NCI-H774 (cell line): Measurements from ENCODE around the gene MDFI.
"Not testable (repeated sequence)": the region's sequence is repeated elsewhere in the genome, so short reads cannot be mapped to it uniquely, and the experiment has no call there.

Experiments used
- DNase-seq: peaks from one replicate; lab custom pipeline; 2025; lab: John Stamatoyannopoulos, UW

Gene MDFI

DNA sequence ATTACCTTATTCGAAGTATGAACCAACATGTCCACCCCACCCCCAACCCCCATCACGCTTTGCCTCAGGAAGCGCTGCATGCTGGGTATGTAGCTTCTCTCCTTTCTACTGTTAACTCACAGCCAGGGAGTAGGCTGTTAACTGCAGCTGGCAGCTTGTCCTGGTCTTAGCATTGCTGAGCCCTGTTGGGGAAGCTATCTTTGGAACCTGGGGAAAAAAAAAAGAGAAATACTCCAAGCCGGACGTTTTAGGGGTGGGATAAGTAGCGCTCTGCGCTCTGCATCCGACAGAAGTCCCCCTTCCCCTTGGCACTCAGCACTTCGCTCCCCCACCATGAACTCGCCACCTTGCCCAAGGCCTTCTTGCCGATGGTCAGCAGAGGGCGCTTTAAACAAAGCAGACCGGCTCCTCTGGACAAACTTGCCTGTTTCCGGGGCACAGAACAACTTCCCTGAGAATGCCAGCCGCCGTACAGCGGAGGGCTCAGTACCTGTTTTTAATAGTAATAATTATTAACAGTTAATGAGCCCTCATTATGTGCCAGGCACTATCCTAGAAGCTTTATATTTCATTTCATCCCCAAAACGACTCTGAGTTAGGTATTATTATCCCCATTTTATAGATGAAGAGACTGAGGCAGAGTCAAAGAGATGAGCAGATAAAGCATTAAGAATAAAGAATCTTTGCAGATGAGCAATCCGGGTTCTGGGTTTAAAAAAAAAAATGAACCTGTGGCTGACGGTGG lies 35.2 kb upstream of the MDFI start:
- DNase-seq, result peak; percentile 79

DNA sequence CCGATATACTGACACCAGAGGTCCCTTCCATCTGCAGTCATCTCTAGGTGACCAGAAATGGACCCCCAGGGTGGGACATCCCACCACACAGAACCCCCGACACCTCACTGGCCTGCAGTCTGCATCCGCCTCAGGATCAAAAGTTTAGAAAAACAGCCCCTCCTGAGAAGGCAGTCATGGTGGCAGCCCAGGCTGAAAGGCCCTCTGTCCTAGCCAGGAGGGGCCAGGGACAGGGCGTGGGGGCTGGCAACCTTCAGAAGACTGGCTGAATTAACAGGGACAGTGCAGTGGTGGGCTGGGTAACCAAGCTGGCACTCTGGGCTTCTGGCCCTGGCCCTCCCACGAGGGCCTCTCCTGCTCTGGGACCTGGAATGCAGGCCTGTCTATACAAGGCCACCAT lies 34.3 kb upstream of the MDFI start:
- DNase-seq, result no peak

DNA sequence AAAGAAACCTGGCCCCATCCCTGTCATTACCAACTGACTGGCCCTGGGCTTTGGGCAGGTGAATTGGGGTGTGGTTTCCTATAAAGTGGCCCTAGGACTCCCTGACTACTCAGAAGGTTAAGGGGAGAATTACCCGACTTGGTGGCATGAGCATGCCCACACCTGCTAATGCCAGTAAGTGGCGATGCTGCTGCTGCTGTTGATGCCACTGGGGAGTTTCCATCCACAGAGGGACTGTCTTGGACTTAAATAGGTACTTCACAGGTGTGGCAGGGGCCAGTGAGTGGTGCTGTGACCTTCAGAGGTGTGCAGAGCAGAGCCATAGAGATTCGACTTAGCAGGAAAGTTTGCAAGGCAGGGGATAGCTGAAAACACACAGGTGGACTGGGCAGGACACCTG lies 32.6 kb upstream of the MDFI start:
- DNase-seq, result no peak

DNA sequence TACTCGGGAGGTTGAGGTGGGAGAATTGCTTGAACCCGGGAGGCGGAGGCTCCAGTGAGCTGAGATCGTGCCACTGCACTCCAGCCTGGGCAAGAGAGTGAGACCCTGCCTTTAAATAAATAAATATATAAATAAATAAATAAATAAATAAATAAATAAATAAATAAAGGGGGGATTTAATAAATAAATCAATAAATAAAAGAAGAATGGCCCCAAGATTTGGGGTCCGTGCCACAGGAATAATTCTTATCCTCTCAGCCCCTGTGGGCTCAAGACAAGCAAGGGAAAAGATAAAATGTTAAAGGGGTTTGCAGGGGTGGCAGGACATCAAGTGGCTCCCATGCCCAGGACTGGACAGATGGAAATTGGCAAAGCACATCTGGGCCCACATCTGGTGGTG lies 31.2 kb upstream of the MDFI start:
- DNase-seq, result no peak

DNA sequence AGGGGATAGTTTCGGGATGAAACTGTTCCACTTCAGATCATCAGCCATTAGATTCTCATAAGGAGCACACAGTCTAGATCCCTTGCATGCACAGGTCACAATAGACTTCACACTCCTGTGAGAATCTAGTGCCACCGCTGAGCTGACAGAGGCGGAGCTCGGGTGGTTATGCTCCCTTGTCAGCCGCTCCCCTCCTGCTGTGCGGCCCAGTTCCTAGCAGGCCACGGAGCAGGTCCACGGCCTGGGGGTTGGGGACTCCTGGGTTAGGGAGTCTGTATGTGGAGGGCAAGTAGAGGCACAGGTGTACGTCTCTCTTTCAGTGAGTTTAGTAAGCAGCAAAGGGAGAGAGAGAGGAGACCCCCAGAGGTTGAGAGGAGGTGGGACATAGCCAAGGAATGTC lies 30.5 kb upstream of the MDFI start:
- DNase-seq, result no peak

DNA sequence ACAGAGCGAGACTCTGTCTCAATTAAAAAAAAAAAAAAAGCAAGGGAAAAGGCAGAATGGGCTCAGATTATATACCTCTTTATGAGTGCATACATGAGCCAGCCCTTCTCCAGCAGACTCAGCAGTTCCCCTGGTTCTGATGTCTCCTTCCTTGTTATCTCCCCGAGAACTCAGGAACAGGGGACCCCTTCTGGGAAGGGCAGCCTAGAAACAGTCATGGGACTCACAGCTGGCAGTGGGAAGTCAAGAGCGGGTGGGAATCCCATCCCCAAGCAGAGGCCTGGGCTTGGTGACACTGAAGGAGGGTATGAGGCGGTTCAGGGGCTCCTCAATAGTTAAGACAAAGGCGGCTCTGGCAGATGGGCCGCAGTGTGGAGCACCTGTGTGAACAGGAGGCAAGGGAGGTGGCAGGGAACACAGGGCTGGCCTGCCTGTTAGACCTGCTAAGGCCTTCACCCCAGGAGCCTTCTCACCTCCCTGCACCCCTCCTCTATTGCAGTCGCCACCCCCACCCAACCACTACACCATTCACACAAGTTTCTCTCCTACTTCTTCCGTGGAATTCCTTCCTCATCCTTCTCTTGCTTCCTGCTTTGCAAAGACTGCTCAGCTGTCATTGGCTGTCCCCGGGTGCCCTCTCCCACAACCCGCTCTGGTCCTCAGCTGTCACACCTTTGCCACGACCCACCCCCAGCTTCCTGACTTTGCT lies 29.7 kb upstream of the MDFI start:
- no peak for DNase-seq

DNA sequence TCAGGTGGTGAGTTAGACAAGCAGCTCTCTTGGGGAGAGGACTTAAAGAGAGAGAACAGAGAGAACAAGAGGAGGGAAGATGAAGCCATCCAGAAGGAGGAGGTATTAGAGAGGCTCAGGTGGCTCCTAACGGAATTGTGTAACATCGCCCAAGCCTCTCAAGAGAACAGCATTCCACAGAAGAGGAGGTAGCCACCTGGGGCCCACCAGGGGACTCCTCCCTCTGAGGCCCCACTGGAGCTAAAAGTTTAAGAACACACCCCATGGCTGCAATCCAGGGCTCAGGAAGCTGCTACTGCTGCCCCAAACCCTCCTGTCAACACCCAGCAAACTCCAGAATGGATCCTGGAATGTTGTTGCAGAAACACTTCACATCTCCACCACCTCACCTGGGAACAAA lies 23.6 kb upstream of the MDFI start:
- no peak for DNase-seq

DNA sequence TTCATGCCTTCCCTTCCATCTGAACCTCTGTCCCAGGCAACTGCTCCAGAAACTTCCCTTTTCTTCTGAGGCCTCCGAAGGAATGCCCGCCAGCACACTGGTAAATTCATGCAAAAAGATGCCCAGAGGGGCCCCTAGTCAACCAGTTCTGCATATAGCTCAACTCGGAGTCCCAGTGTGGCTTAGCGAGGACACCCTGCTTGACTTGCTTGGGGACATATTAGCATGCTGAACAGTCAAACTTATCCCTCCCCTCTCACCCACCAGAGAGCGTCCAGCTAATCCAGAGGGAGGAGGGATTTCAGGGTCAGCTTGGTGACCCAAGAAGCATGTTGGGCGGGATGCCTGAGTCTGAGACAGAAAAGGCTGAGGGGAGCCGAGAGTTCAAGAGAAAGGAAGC lies 23.0 kb upstream of the MDFI start:
- no peak for DNase-seq

DNA sequence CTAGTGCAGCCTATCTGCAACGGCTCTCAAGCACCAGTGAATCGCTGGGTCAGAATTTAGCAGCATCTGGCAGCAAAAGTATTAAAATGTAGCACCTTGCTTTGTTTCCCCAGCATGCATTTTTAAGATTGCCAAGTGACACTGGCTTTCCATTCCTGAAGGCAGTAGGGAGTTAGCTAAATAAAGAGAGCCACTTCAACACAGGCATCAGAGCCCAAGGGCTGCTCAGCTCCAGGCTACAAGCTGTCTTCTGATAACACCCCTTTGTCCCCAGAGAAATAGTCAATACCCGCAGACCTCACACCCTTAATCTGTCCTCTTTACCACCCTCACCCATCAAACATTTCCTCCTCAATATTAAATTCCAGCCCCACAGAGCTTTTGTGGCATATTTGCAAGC lies 19.7 kb upstream of the MDFI start:
- DNase-seq, result no peak

DNA sequence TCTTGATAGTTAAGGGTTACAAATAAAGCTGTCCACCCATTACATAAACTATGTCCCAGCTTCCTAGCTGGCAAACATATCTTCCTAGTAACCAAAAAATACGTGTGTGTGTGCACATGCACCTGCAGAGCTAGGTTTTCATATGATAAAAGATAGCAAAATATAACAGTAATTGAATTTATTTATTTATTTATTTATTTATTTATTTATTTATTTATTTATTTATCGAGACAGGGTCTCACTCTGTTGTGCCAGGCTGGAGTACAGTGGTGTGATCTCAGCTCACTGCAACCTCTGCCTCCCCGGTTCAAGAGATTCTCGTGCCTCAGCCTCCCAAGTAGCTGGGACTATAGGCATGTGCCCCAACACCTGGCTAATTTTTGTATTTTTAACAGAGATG lies 19.1 kb upstream of the MDFI start:
- DNase-seq, result not testable (repeated sequence)

DNA sequence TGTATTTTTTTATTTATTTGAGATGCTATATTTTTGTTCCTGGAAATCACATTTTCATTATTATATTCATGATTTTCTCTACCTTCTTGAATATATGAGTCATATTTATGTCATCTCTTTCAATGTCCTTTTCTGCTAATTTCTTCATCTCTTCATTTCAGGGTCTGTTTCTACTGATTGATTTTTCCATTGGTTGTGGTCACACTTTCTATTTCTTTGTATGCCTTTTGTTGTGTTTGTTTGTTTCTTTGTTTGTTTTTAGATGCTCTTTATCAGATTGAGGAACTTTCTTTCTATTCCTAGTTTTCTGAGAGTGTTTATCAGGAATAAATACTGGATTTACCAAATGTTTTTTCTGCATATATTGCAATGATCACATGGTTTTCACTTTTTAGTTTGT lies 16.9 kb upstream of the MDFI start:
- no peak for DNase-seq

DNA sequence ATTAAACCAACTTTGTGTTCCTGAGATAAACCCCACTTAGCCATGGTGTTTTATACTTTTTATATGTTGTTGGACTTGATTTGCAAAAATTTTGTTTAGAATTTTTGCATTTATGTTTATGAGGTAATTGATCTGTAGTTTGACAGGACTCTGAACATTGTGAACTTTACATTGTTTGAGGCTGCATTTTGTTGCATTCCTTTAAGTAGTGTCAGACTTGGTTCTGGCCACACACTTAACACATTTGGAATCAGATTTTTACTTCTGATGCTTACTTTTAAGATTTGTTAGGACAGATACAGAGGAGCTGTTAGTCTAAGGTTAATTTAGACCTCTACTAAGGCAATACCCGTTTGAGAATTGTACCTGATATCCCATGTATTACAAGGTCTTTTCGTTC lies 16.5 kb upstream of the MDFI start:
- DNase-seq, result no peak

DNA sequence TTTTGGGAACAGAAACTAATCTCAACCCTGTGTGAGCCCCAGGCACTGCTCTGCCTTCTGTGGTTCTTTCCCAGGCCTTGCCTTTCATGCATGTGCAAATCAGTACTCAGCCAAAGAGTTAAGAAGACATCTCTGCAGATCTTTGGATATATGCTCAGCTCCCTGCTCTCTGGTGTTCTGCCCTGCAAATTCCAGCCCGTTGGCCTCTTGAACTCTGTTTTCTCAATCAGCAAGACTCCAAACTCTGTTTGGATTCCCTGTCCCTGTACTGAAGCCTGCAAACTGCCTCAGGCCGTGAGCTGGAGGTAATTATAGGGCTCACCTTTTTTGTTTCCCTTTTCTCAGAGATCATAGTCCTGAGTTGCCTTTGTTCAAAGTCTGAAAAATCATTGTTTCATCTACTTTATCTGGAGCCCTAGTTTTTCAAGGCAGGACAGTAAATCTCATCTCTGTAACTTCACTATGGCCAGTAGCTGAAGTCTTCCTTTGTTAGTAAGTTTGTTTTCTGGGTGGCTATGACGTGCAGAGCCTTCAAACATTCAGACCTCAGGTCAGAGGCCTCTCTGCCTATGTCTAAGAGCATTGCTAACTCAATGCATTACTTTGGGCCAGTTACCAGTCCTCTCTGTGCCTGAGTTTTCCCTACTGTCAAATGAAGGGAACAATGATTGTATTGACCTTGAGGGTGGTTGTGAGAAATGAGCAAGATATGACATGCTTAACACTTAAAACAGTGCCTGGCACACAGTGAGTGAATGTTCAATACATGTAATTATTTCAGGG lies 15.9 kb upstream of the MDFI start:
- no peak for DNase-seq

DNA sequence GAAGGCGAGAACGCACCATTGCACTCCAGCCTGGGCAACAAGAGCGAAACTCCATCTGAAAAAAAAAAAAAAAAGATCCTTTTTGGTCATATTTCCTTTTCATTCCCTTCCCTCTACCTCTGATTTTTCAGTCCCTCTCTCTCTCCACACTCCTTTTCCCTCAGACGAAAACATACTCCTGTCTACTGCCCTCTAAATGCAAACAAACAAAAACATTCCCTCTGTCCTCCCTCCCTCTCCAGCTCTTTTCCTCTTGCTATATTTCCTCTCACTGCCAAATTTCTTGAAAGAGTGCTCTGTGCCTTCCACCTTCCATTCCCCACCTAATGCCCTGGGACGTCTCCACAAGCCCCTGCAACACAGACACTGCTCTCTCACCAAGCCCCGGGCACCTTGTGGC lies 14.9 kb upstream of the MDFI start:
- DNase-seq, result no peak

DNA sequence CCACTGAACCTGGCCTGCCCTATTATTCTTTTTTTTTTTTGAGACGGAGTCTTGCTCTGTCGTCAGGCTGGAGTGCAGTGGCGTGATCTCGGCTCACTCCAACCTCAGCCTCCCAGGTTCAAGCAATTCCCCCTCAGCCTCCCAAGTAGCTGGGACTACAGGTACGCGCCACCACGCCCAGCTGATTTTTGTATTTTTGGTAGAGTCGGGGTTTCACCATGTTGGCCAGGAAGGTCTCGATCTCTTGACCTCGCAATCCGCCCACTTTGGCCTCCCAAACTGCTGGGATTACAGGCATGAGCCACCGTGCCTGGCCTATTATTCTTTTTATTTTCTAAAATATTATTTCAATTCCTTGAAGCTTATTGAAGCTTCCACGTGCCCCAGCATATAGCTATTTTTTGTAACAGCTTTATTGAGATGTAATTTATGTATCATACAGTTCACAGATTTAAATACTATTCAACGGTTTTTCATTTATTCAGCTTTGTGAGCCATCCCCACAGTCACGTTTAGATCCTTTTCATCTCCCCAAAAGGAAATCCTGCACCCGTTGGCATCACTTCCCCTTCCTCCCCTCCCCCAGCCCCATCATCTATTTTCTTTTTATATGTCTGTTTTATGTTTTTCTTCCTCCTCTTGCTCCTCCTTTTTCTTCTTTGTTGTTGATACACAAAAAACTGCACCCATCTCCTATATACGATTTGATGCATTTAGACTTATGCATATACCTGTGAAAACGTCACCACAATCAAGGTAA lies 13.5 kb upstream of the MDFI start:
- no peak for DNase-seq

DNA sequence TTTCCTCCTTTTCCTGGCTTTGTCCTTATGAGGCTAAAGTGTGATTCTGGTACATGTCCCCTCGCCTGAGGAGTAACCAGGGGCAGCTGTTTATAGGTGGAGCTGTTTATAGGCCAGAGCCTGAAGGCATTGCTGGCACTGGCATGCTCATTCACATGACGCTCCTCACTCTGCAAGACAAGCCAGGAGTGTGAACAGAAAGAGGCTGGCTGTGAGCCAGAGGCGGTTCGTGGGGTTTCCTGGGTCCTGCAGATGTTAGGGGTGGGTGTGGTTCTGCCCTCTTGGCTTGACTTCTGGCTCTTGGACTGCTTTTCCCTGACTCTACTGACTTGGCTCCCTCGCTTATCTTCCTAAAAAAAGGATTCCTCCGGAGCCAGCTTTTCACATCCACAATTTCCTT lies 12.8 kb upstream of the MDFI start:
- no peak for DNase-seq

DNA sequence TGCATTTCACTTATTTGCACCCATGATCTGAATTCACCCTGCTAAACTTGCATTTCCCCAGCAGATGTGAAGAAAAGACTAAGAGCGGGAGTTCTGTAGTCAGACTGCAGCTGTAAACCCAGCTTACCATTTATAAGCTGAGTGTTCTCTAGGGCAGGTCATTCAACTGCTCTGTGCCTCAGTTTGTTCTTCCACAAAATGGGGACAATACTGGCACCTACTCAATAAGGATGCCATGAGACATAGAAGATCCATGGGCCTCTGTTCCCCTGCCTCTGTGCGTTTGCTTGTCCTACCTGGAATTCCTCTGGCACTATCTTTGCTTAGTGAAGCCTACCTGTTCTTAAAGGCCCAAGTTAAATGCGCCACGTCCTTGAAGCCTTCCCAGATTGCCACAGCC lies 12.2 kb upstream of the MDFI start:
- DNase-seq, result no peak

DNA sequence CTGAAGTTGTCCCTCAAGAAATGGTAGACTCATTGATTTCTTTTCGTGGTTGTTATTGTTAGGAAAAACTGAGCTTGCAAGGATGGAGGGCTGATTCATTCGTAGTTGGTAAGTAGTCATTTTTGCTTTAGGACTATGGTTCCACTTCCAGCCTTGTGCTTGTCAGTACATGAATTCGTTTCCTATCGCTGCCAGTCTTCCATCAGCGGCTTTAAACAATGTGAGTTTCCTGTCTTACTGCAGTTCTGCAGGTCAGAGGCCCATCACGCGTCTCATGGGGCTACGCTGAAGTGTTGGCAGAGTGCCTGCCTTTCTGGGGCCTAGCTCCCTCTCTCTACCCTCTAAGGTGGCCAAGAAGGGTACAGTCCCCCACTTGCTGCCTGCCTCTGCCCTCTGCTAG lies 11.4 kb upstream of the MDFI start:
- DNase-seq, result no peak

DNA sequence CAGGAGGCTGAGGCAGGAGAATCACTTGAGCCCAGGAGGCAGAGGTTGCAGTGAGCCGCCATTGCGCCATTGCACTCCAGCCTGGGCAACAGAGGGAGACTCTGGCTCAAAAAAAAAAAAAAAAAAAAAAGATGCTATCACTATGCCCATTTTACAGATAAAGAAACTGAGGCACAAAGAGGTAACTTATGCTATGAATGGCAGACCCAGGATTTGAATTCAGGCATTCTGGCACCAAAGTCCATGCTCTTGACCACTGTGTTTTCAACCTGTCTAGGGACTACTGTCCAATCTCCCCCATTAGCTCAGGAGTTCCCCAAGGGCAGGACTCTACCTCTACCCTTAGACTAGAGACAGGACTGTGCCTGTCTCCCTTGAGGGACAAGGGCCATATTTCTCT lies 9.1 kb upstream of the MDFI start:
- no peak for DNase-seq

DNA sequence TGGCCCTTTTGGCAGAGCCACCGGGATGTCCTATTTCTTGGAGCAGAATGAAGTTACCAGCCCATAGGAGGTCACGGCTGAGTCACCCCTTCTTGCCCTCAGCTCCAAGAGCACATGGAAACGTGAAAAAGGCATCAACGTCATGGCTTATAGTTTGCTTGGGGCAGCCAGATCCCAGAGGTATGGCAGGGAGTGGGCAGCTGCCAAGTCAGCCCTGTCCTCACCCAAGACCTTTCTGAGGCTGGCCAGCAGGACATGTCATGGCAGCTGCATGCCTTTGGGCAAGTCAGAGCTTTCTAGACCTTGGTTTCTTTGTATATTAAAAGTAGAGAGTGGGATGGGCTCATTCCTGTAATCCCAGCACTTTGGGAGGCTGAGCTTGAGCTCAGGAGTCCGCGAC lies 8.2 kb upstream of the MDFI start:
- DNase-seq, result no peak

DNA sequence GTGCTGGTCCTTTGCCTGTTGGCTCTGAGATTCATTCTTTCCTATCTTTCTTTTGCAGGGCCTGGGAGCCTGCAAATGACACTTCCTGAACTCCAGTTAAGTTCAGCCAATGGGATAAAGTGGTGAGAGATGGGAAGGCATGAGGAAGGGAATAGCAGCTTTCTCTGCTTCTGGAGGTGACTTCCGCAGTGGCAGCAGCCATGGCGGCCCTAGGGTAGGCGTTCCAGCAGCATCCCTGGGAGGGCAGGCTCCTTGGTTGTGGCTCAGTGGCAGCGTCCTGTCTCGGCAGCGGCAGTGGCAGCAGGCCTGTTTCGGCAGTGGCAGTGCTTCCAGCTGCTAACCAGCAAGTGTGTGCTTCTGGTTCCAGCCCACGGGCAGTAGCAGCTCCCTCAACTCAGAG lies 7.3 kb upstream of the MDFI start:
- no peak for DNase-seq

DNA sequence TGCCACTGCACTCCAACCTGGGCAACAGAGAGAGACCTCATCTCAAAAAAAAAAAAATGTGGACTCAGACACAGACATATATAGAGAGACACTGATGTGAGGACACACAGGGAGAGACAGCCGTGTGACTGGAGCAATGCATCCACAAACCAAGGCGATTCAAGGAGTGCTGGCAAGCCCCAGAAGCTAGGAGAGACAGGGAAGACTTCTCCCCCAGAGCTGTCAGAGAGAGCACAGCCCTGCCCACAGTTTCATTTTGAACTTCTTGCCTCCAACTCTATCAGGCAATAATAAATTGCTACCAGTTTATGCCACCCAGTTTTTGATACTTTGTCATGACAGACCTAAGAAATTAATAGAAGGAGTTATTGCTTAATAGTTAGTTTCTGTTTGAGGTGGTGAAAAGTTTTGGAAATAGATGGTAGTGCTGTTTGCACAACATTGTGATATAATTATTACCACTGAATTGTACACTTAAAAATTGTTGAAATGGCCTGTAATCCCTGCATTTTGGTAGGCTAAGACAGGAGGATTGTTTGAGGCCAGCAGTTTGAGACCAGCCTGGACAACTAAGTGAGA lies 5.1 kb upstream of the MDFI start:
- no peak for DNase-seq
